ENCODE results near the gene PKHD1.

Gene PKHD1

GRCh38 chr6:51824940-51825339 lies 262.5 kb downstream of the PKHD1 start:
- Histone ChIP-seq H3K27me3 (ENCODE audit: control insufficient read depth in 1 of 2, insufficient read depth in 2 of 2, low read length in 2 of 2) (no peaks in the 10 kb centered on the region), H3K27ac (ENCODE audit: low read depth, low read length) (no peak overlapping the region), H3K4me3 (ENCODE audit: low read depth in 1 of 2, low read length in 2 of 2) (no peak overlapping the region), H3K36me3 (ENCODE audit: control insufficient read depth in 1 of 2, insufficient read depth in 2 of 2, low read length in 2 of 2) (no peaks in the 10 kb centered on the region), H3K9ac (ENCODE audit: low read depth in 1 of 2, low read length in 2 of 2) (no peak overlapping the region), H3K9me3 (ENCODE audit: control insufficient read depth in 1 of 2, low read length in 2 of 2) (no peaks in the 10 kb centered on the region), H3K4me1 (ENCODE audit: control insufficient read depth in 1 of 2, insufficient read depth in 2 of 2, low read length in 2 of 2) (no peaks in the 10 kb centered on the region)

- no peak overlapping the region for H3K9ac ChIP-seq (ENCODE audit: low read depth in 1 of 2, low read length in 2 of 2)
- H3K9me3 ChIP-seq (ENCODE audit: control insufficient read depth in 1 of 2, low read length in 2 of 2): no peaks in the 10 kb centered on the region
- H3K4me1 ChIP-seq (ENCODE audit: control insufficient read depth in 1 of 2, insufficient read depth in 2 of 2, low read length in 2 of 2): no peaks in the 10 kb centered on the region
- H3K36me3 ChIP-seq (ENCODE audit: control insufficient read depth in 1 of 2, insufficient read depth in 2 of 2, low read length in 2 of 2): no peaks in the 10 kb centered on the region
- no peaks in the 10 kb centered on the region for H3K27me3 ChIP-seq (ENCODE audit: control insufficient read depth in 1 of 2, insufficient read depth in 2 of 2, low read length in 2 of 2)
- H3K4me3 ChIP-seq (ENCODE audit: low read depth in 1 of 2, low read length in 2 of 2): no peak overlapping the region
- H3K27ac ChIP-seq (ENCODE audit: low read depth, low read length): no peak overlapping the region
Observed at GRCh38 chr6:51820555-51820954, 266.9 kb downstream of the PKHD1 start.

- no peaks in the 10 kb centered on the region for H3K4me1 ChIP-seq (ENCODE audit: control insufficient read depth in 1 of 2, insufficient read depth in 2 of 2, low read length in 2 of 2)
- H3K27ac ChIP-seq (ENCODE audit: low read depth, low read length): no peak overlapping the region
- H3K4me3 ChIP-seq (ENCODE audit: low read depth in 1 of 2, low read length in 2 of 2): no peak overlapping the region
- no peaks in the 10 kb centered on the region for H3K27me3 ChIP-seq (ENCODE audit: control insufficient read depth in 1 of 2, insufficient read depth in 2 of 2, low read length in 2 of 2)
- no peak overlapping the region for H3K9ac ChIP-seq (ENCODE audit: low read depth in 1 of 2, low read length in 2 of 2)
- no peaks in the 10 kb centered on the region for H3K36me3 ChIP-seq (ENCODE audit: control insufficient read depth in 1 of 2, insufficient read depth in 2 of 2, low read length in 2 of 2)
- no peaks in the 10 kb centered on the region for H3K9me3 ChIP-seq (ENCODE audit: control insufficient read depth in 1 of 2, low read length in 2 of 2)
Observed at GRCh38 chr6:51818520-51819022, 268.8 kb downstream of the PKHD1 start.

- Histone ChIP-seq H3K36me3 (ENCODE audit: control insufficient read depth in 1 of 2, insufficient read depth in 2 of 2, low read length in 2 of 2) (no peaks in the 10 kb centered on the region), H3K27ac (ENCODE audit: low read depth, low read length) (no peak overlapping the region), H3K9ac (ENCODE audit: low read depth in 1 of 2, low read length in 2 of 2) (no peak overlapping the region), H3K4me1 (ENCODE audit: control insufficient read depth in 1 of 2, insufficient read depth in 2 of 2, low read length in 2 of 2) (no peaks in the 10 kb centered on the region), H3K27me3 (ENCODE audit: control insufficient read depth in 1 of 2, insufficient read depth in 2 of 2, low read length in 2 of 2) (no peaks in the 10 kb centered on the region), H3K9me3 (ENCODE audit: control insufficient read depth in 1 of 2, low read length in 2 of 2) (no peaks in the 10 kb centered on the region), H3K4me3 (ENCODE audit: low read depth in 1 of 2, low read length in 2 of 2) (no peak overlapping the region)
Observed at GRCh38 chr6:51817832-51818231, 269.6 kb downstream of the PKHD1 start.

GRCh38 chr6:51814418-51814817 lies 273.0 kb downstream of the PKHD1 start:
- no peak overlapping the region for H3K4me3 ChIP-seq (ENCODE audit: low read depth in 1 of 2, low read length in 2 of 2)
- no peak overlapping the region for H3K27ac ChIP-seq (ENCODE audit: low read depth, low read length)
- H3K27me3 ChIP-seq (ENCODE audit: control insufficient read depth in 1 of 2, insufficient read depth in 2 of 2, low read length in 2 of 2): no peaks in the 10 kb centered on the region
- no peaks in the 10 kb centered on the region for H3K9me3 ChIP-seq (ENCODE audit: control insufficient read depth in 1 of 2, low read length in 2 of 2)
- no peaks in the 10 kb centered on the region for H3K36me3 ChIP-seq (ENCODE audit: control insufficient read depth in 1 of 2, insufficient read depth in 2 of 2, low read length in 2 of 2)
- H3K4me1 ChIP-seq (ENCODE audit: control insufficient read depth in 1 of 2, insufficient read depth in 2 of 2, low read length in 2 of 2): no peaks in the 10 kb centered on the region
- no peak overlapping the region for H3K9ac ChIP-seq (ENCODE audit: low read depth in 1 of 2, low read length in 2 of 2)

- no peaks in the 10 kb centered on the region for H3K36me3 ChIP-seq (ENCODE audit: control insufficient read depth in 1 of 2, insufficient read depth in 2 of 2, low read length in 2 of 2)
- no peaks in the 10 kb centered on the region for H3K9me3 ChIP-seq (ENCODE audit: control insufficient read depth in 1 of 2, low read length in 2 of 2)
- H3K27me3 ChIP-seq (ENCODE audit: control insufficient read depth in 1 of 2, insufficient read depth in 2 of 2, low read length in 2 of 2): no peaks in the 10 kb centered on the region
- H3K4me3 ChIP-seq (ENCODE audit: low read depth in 1 of 2, low read length in 2 of 2): no peak overlapping the region
- H3K4me1 ChIP-seq (ENCODE audit: control insufficient read depth in 1 of 2, insufficient read depth in 2 of 2, low read length in 2 of 2): no peaks in the 10 kb centered on the region
- H3K9ac ChIP-seq (ENCODE audit: low read depth in 1 of 2, low read length in 2 of 2): no peak overlapping the region
- H3K27ac ChIP-seq (ENCODE audit: low read depth, low read length): no peak overlapping the region
Observed at GRCh38 chr6:51813904-51814303, 273.5 kb downstream of the PKHD1 start.

GRCh38 chr6:51812231-51812630 lies 275.2 kb downstream of the PKHD1 start:
- no peak overlapping the region for H3K27ac ChIP-seq (ENCODE audit: low read depth, low read length)
- H3K27me3 ChIP-seq (ENCODE audit: control insufficient read depth in 1 of 2, insufficient read depth in 2 of 2, low read length in 2 of 2): no peaks in the 10 kb centered on the region
- no peaks in the 10 kb centered on the region for H3K4me1 ChIP-seq (ENCODE audit: control insufficient read depth in 1 of 2, insufficient read depth in 2 of 2, low read length in 2 of 2)
- H3K36me3 ChIP-seq (ENCODE audit: control insufficient read depth in 1 of 2, insufficient read depth in 2 of 2, low read length in 2 of 2): no peaks in the 10 kb centered on the region
- no peaks in the 10 kb centered on the region for H3K9me3 ChIP-seq (ENCODE audit: control insufficient read depth in 1 of 2, low read length in 2 of 2)
- H3K9ac ChIP-seq (ENCODE audit: low read depth in 1 of 2, low read length in 2 of 2): no peak overlapping the region
- no peak overlapping the region for H3K4me3 ChIP-seq (ENCODE audit: low read depth in 1 of 2, low read length in 2 of 2)

GRCh38 chr6:51805517-51805916 lies 281.9 kb downstream of the PKHD1 start:
- H3K4me3 ChIP-seq (ENCODE audit: low read depth in 1 of 2, low read length in 2 of 2): no peak overlapping the region
- H3K9me3 ChIP-seq (ENCODE audit: control insufficient read depth in 1 of 2, low read length in 2 of 2): no peaks in the 10 kb centered on the region
- no peaks in the 10 kb centered on the region for H3K27me3 ChIP-seq (ENCODE audit: control insufficient read depth in 1 of 2, insufficient read depth in 2 of 2, low read length in 2 of 2)
- no peaks in the 10 kb centered on the region for H3K36me3 ChIP-seq (ENCODE audit: control insufficient read depth in 1 of 2, insufficient read depth in 2 of 2, low read length in 2 of 2)
- no peaks in the 10 kb centered on the region for H3K4me1 ChIP-seq (ENCODE audit: control insufficient read depth in 1 of 2, insufficient read depth in 2 of 2, low read length in 2 of 2)
- H3K27ac ChIP-seq (ENCODE audit: low read depth, low read length): no peak overlapping the region
- H3K9ac ChIP-seq (ENCODE audit: low read depth in 1 of 2, low read length in 2 of 2): no peak overlapping the region

GRCh38 chr6:51800603-51801002 lies 286.8 kb downstream of the PKHD1 start:
- Histone ChIP-seq H3K9me3 (ENCODE audit: control insufficient read depth in 1 of 2, low read length in 2 of 2) (no peaks in the 10 kb centered on the region), H3K36me3 (ENCODE audit: control insufficient read depth in 1 of 2, insufficient read depth in 2 of 2, low read length in 2 of 2) (no peaks in the 10 kb centered on the region), H3K4me1 (ENCODE audit: control insufficient read depth in 1 of 2, insufficient read depth in 2 of 2, low read length in 2 of 2) (no peaks in the 10 kb centered on the region), H3K4me3 (ENCODE audit: low read depth in 1 of 2, low read length in 2 of 2) (no peak overlapping the region), H3K27ac (ENCODE audit: low read depth, low read length) (no peak overlapping the region), H3K9ac (ENCODE audit: low read depth in 1 of 2, low read length in 2 of 2) (no peak overlapping the region), H3K27me3 (ENCODE audit: control insufficient read depth in 1 of 2, insufficient read depth in 2 of 2, low read length in 2 of 2) (no peaks in the 10 kb centered on the region)

GRCh38 chr6:51793393-51793792 lies 294.0 kb downstream of the PKHD1 start:
- Histone ChIP-seq H3K36me3 (ENCODE audit: control insufficient read depth in 1 of 2, insufficient read depth in 2 of 2, low read length in 2 of 2) (no peaks in the 10 kb centered on the region), H3K9ac (ENCODE audit: low read depth in 1 of 2, low read length in 2 of 2) (no peak overlapping the region), H3K9me3 (ENCODE audit: control insufficient read depth in 1 of 2, low read length in 2 of 2) (no peaks in the 10 kb centered on the region), H3K27ac (ENCODE audit: low read depth, low read length) (no peak overlapping the region), H3K4me1 (ENCODE audit: control insufficient read depth in 1 of 2, insufficient read depth in 2 of 2, low read length in 2 of 2) (no peaks in the 10 kb centered on the region), H3K4me3 (ENCODE audit: low read depth in 1 of 2, low read length in 2 of 2) (no peak overlapping the region), H3K27me3 (ENCODE audit: control insufficient read depth in 1 of 2, insufficient read depth in 2 of 2, low read length in 2 of 2) (no peaks in the 10 kb centered on the region)
